T-cell (primary cell): ENCODE data around the gene KLHL13. TPM values are rescaled to one million over a fixed set of nuclear protein-coding genes. Genes with fewer than 3 reads are reported as not detected.

Experiments used
- ATAC-seq, 4 experiments: fragments of 200-7000 bp in 3 of 4; fragments of 150-1000 bp in 1 of 4; cut with Tn5 transposase; replicated peaks in 1 of 4; 1 replicate in 3 of 4; 2 replicates in 1 of 4; pipeline ENCODE4 v1.10.0; 2021; ENCODE audit warnings: moderate library complexity in 3 of 4, mild to moderate bottlenecking in 2 of 4, moderate number of reproducible peaks in 1 of 4
- CTCF ChIA-PET, 2 donors: fragments of 300-600 bp; sonication (Branson Sonifier 250); formaldehyde crosslinking; loops; one replicate each; lab custom pipeline; 2022; ENCODE audit warnings: antibody characterized with exemption in 2 of 2; lab: Charles Lee
- POLR2A ChIA-PET, 2 donors: fragments of 300-600 bp; sonication (Branson Sonifier 250); formaldehyde crosslinking; loops; one replicate each; lab custom pipeline; 2022; ENCODE audit warnings: antibody characterized with exemption in 2 of 2; lab: Charles Lee
- DNase-seq, 35 experiments: peaks; one replicate each; pipeline versions ENCODE4 v3.0.0 to v3.0.0-alpha.2; 2013 to 2023
- H3K27ac ChIP-seq: one replicate; pipeline ENCODE4 v1.5.1; 2013; ENCODE audit warnings: low read length
- H3K27me3 ChIP-seq, 2 experiments: replicated peaks in 1 of 2; 1 replicate in 1 of 2; 2 replicates in 1 of 2; pipeline versions ENCODE4 v1.6.1 to v1.7.0; 2013; ENCODE audit warnings: low read length in 1 of 2, mixed read lengths in 1 of 2; ENCODE audit not compliant: control insufficient read depth in 2 of 2, insufficient read depth in 2 of 2; ENCODE audit errors: extremely low read depth in 1 of 2
- H3K36me3 ChIP-seq, 2 donors: 1 replicate in 1 of 2; 2 replicates in 1 of 2; pipeline versions ENCODE4 v1.6.1 to v1.7.0; 2013; ENCODE audit warnings: low read length in 1 of 2; ENCODE audit not compliant: control insufficient read depth in 2 of 2, insufficient read depth in 1 of 2; ENCODE audit errors: extremely low read depth in 1 of 2
- H3K4me1 ChIP-seq, 2 experiments: 1 replicate in 1 of 2; 2 replicates in 1 of 2; pipeline versions ENCODE4 v1.6.1 to v1.7.0; 2013; ENCODE audit warnings: low read length in 2 of 2, mixed read lengths in 1 of 2; ENCODE audit not compliant: insufficient read depth in 2 of 2, control insufficient read depth in 1 of 2; ENCODE audit errors: extremely low read depth in 1 of 2
- H3K4me3 ChIP-seq, 2 donors: 1 replicate in 1 of 2; 2 replicates in 1 of 2; pipeline versions ENCODE4 v1.5.1 to v1.7.0; 2013; ENCODE audit warnings: mild to moderate bottlenecking in 2 of 2, low read length in 1 of 2, moderate library complexity in 1 of 2; ENCODE audit not compliant: control insufficient read depth in 1 of 2; ENCODE audit errors: extremely low read depth in 1 of 2
- H3K9me3 ChIP-seq: 2 replicates; pipeline ENCODE4 v1.7.0; 2013
- H3K27ac Mint-ChIP-seq, 2 donors: one replicate each; pipeline ENCODE4 v1.8.0; 2020 to 2021; ENCODE audit warnings: mild to moderate bottlenecking in 2 of 2, mixed read lengths in 2 of 2
- H3K27me3 Mint-ChIP-seq, 2 donors: one replicate each; pipeline ENCODE4 v1.8.0; 2021 to 2022; ENCODE audit warnings: mixed read lengths in 2 of 2
- H3K36me3 Mint-ChIP-seq: one replicate; pipeline ENCODE4 v1.8.0; 2021; ENCODE audit warnings: mixed read lengths
- H3K4me1 Mint-ChIP-seq, 3 donors: one replicate each; pipeline ENCODE4 v1.8.0; 2020 to 2022; ENCODE audit warnings: mixed read lengths in 3 of 3, mild to moderate bottlenecking in 1 of 3
- H3K4me3 Mint-ChIP-seq, 3 donors: one replicate each; pipeline ENCODE4 v1.8.0; 2020 to 2022; ENCODE audit warnings: mild to moderate bottlenecking in 3 of 3, mixed read lengths in 3 of 3, moderate library complexity in 3 of 3
- H3K9me3 Mint-ChIP-seq, 3 donors: one replicate each; pipeline ENCODE4 v1.8.0; 2020 to 2022; ENCODE audit warnings: mixed read lengths in 3 of 3
- WGBS: methylation state at CpG from one replicate; pipeline ENCODE4 v1.1.5; 2013; ENCODE audit warnings: missing lambda C conversion rate; ENCODE audit not compliant: insufficient coverage; 5-methylcytosine and 5-hydroxymethylcytosine counted together
- total RNA-seq, 35 experiments: library from RNA in 6 of 35; stranded (reverse) in 6 of 35; fragments of 120-200 nt in 1 of 35; gene quantifications; one replicate each; pipeline versions ENCODE4 v1.2.1 to v1.2.4 and lab custom pipeline; 2013 to 2026

The KLHL13 gene
- total RNA-seq, 5 donors from 2014 or later (not counting 1 experiment from before 2014, with no cell fraction given) = 0.38 to 1.4 (median 0.61) TPM

DNA sequence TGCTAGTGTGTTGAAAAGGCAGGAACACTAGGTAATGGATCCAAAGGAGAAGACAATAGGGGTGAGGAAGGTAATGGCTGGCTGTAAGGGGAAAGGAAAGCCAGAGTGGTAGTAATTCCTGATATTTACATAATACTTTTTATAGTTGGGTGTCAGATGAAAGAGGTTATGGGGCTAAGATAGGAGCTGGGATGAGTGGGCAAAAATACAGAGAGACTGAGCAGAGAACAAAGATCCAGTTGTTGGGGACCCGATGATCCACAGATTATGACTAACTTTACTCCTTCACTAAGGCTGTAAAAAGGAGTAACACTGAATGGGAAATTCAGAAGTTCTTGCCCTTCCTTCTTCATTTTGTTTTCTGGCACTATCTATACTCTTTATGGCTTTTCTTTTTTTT lies 138.2 kb downstream of the KLHL13 start:
- H3K27ac Mint-ChIP-seq = no peak overlapping the region

DNA sequence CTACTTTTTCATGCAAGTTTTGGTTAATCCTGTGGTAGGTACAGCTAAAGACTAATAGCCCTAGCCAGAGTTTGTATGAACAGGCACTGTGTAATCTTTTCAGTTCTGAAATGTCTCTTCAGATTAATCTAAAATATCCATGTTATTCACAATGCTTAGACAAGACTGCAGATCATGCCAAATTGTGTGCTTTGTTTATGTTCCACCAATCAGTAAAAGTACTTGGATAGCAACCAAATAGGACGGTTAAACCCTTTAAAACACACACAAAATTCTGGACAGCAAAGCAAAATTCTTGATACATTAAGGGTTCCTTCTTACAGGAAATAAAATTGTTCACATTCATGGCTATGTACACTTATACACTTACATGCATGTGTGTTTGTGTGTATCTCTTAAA lies 139.1 kb downstream of the KLHL13 start:
- ATAC-seq = no peak
- DNase-seq = no peak
- Histone ChIP-seq H3K4me1 (no peaks in the 10 kb centered on the region), H3K4me3 (no peak overlapping the region), H3K9me3 (no peaks in the 10 kb centered on the region), H3K27me3 (no peaks in the 10 kb centered on the region), H3K27ac (no peak overlapping the region), H3K36me3 (no peaks in the 10 kb centered on the region)
- no CpG with 5 or more reads among the region's 1 CpG for WGBS
- Mint-ChIP-seq H3K4me1 (no peaks in the 10 kb centered on the region), H3K9me3 (no peaks in the 10 kb centered on the region), H3K4me3 (no peak overlapping the region), H3K27ac (no peak overlapping the region), H3K36me3 (no peaks in the 10 kb centered on the region), H3K27me3 (peaks cover 0 to 3% of the 10 kb centered on the region in 2 donors)
- ChIA-PET CTCF (no interaction called here), POLR2A (no interaction called here)

More for the DNA sequence above, 138.2 kb downstream of the KLHL13 start:
- Mint-ChIP-seq H3K4me1 (no peaks in the 10 kb centered on the region), H3K9me3 (no peaks in the 10 kb centered on the region), H3K4me3 (no peak overlapping the region), H3K27me3 (peaks cover 0 to 3% of the 10 kb centered on the region in 2 donors), H3K36me3 (no peaks in the 10 kb centered on the region)
- Histone ChIP-seq H3K9me3 (no peaks in the 10 kb centered on the region), H3K4me3 (no peak overlapping the region), H3K27me3 (no peaks in the 10 kb centered on the region), H3K36me3 (no peaks in the 10 kb centered on the region), H3K27ac (no peak overlapping the region), H3K4me1 (no peaks in the 10 kb centered on the region)
- WGBS = no CpG with 5 or more reads among the region's 1 CpG
- ATAC-seq (no peak), DNase-seq (no peak)
- POLR2A ChIA-PET = no interaction called here
- CTCF ChIA-PET = no interaction called here

DNA sequence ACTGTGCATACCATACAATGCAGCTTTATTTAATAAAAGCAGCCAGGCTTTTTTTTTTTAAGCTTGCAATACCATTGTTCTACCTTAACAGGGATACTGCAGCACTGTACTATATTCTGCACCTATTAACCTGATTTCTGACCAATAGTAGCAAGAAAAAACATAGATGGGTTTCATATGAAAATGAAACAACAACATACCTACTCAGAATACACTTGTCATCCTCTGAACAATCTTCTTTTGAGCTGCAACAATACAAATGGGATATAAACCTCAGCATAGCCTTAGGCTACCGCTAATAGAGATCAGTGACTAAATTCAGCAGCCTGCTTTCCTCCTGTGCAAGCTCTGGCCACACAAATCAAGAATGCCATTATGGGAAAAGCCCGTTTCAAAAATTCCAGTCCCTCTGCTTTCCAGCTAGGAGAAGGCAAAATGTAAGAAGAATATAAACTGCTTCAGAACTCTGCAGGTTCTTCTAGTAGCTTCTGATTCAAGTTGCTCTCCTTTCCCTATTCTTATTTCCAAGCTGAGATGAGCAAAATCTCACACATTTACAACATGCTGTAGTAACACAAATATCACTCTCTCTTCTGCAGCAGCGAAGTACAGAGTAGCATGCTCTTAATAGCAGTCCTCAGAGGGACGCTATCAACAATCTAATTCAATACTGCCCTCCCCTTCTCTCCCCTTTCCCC lies 143.4 kb downstream of the KLHL13 start:
- no peak for DNase-seq
- H3K27me3 ChIP-seq = no peaks in the 10 kb centered on the region
- H3K27me3 Mint-ChIP-seq = no peaks in the 10 kb centered on the region
- no peak overlapping the region for H3K27ac Mint-ChIP-seq
- ChIA-PET POLR2A (no interaction called here), CTCF (no interaction called here)
- no peak overlapping the region for H3K4me3 Mint-ChIP-seq
- ATAC-seq = no peak
- 100% methylated on average over 1 of the region's 4 CpGs for WGBS
- no peaks in the 10 kb centered on the region for H3K9me3 ChIP-seq
- H3K4me3 ChIP-seq = no peak overlapping the region
- H3K4me1 ChIP-seq = no peaks in the 10 kb centered on the region
- H3K9me3 Mint-ChIP-seq = no peaks in the 10 kb centered on the region
- H3K36me3 ChIP-seq = no peaks in the 10 kb centered on the region
- H3K27ac ChIP-seq = no peak overlapping the region
- H3K36me3 Mint-ChIP-seq = no peaks in the 10 kb centered on the region
- no peaks in the 10 kb centered on the region for H3K4me1 Mint-ChIP-seq

DNA sequence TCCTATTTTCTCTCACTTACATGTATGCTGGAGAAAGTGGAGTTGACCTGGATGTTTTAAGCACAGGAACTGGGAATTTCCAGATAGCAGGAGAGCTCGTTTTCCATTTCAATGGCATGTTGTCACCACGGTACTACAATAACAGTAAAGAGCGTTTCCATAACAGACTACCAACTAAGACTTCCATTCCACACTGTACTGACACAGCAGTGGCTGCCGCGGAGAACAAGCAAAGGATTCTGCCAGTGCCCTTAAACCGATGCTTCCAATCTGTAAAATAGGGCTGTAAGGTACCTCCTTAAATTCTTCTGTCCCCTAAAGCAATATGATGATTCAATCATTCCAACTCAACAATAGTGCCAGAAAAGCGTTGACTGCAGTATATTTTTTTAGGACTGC lies 143.9 kb downstream of the KLHL13 start:
- Histone ChIP-seq H3K27me3 (no peaks in the 10 kb centered on the region), H3K9me3 (no peaks in the 10 kb centered on the region), H3K4me1 (no peaks in the 10 kb centered on the region), H3K4me3 (no peak overlapping the region), H3K36me3 (no peaks in the 10 kb centered on the region), H3K27ac (no peak overlapping the region)
- DNase-seq (no peak), ATAC-seq (no peak)
- POLR2A ChIA-PET = interaction anchor here in 1 of 2 donors (0.5 kb wide), 1 partner anchor 8 kb away, joined by 3 read pairs; no protein-coding TSS in a partner anchor
- H3K4me1 Mint-ChIP-seq = no peaks in the 10 kb centered on the region
- no peak overlapping the region for H3K27ac Mint-ChIP-seq
- no CpG with 5 or more reads among the region's 7 CpGs for WGBS
- no peaks in the 10 kb centered on the region for H3K9me3 Mint-ChIP-seq
- no peaks in the 10 kb centered on the region for H3K36me3 Mint-ChIP-seq
- CTCF ChIA-PET = no interaction called here
- no peak overlapping the region for H3K4me3 Mint-ChIP-seq
- H3K27me3 Mint-ChIP-seq = no peaks in the 10 kb centered on the region

DNA sequence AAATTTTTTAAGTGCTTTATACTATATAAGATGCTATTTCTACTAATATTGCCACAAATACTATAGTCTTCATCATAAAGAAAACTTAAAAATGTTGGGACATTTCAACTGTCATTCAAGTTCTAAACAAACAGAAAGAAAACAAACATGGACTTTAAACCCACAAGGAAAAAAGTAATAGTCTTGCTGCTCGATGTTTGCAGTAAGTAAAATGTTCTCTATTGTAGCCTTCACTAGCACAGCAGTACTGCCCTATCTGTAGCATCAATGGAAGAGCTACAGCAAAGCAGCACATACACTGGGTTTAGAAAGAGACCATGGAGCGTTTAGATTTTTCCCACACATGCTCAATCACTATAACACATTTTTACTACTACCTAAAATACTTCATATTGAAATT lies 146.8 kb downstream of the KLHL13 start:
- no peaks in the 10 kb centered on the region for H3K9me3 Mint-ChIP-seq
- POLR2A ChIA-PET = no interaction called here
- 80% methylated on average over 1 of the region's 2 CpGs for WGBS

DNA sequence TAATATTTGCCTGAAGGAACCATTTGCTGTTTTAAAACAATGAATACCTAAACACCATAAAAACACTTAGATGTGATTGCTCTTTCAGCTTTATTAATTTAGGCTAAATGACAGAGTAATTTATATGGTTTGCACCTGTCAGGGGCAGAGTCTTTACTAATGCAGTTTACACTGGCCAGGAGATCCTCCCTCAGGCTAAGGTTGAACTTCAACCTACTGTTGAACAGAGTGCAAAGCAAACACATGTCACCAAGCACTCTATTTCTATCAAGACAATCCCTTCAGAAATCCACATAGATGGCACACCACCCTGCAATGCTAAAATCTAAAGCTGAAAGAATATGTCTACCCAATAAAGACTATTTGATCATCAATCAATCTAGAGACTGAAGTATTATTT lies 147.3 kb downstream of the KLHL13 start:
- Mint-ChIP-seq H3K4me1 (no peaks in the 10 kb centered on the region), H3K4me3 (no peak overlapping the region), H3K27me3 (no peaks in the 10 kb centered on the region), H3K27ac (no peak overlapping the region), H3K9me3 (no peaks in the 10 kb centered on the region), H3K36me3 (no peaks in the 10 kb centered on the region)
- ChIA-PET POLR2A (no interaction called here), CTCF (interaction anchor here in 1 of 2 donors (0.6 kb wide), 1 partner anchor 38 kb away, joined by 4 read pairs; no protein-coding TSS in a partner anchor)
- no peaks in the 10 kb centered on the region for H3K4me1 ChIP-seq
- H3K27me3 ChIP-seq = no peaks in the 10 kb centered on the region
- H3K36me3 ChIP-seq = no peaks in the 10 kb centered on the region
- no peaks in the 10 kb centered on the region for H3K9me3 ChIP-seq
- H3K27ac ChIP-seq = no peak overlapping the region
- H3K4me3 ChIP-seq = no peak overlapping the region
- DNase-seq (no peak), ATAC-seq (no peak)

More for the DNA sequence above, 146.8 kb downstream of the KLHL13 start:
- Mint-ChIP-seq H3K27me3 (no peaks in the 10 kb centered on the region), H3K36me3 (no peaks in the 10 kb centered on the region), H3K27ac (no peak overlapping the region), H3K4me3 (no peak overlapping the region), H3K4me1 (no peaks in the 10 kb centered on the region)
- no peaks in the 10 kb centered on the region for H3K36me3 ChIP-seq
- H3K27ac ChIP-seq = no peak overlapping the region
- H3K9me3 ChIP-seq = no peaks in the 10 kb centered on the region
- DNase-seq = no peak
- H3K4me1 ChIP-seq = no peaks in the 10 kb centered on the region
- CTCF ChIA-PET = no interaction called here
- no peaks in the 10 kb centered on the region for H3K27me3 ChIP-seq
- H3K4me3 ChIP-seq = no peak overlapping the region
- no peak for ATAC-seq
